HG03135 (cell line): ENCODE measurements around the gene CSTF1.
"Not testable (repeated sequence)": the region's sequence is repeated elsewhere in the genome, so short reads cannot be mapped to it uniquely, and the experiment has no call there.

Experiments
- ATAC-seq: cut with Tn5 transposase; IDR thresholded peaks from one replicate; pipeline ENCODE4 v1.9.1; 2021; ENCODE audit warnings: mild to moderate bottlenecking, moderate library complexity; ENCODE audit not compliant: unreplicated experiment

The CSTF1 gene

DNA sequence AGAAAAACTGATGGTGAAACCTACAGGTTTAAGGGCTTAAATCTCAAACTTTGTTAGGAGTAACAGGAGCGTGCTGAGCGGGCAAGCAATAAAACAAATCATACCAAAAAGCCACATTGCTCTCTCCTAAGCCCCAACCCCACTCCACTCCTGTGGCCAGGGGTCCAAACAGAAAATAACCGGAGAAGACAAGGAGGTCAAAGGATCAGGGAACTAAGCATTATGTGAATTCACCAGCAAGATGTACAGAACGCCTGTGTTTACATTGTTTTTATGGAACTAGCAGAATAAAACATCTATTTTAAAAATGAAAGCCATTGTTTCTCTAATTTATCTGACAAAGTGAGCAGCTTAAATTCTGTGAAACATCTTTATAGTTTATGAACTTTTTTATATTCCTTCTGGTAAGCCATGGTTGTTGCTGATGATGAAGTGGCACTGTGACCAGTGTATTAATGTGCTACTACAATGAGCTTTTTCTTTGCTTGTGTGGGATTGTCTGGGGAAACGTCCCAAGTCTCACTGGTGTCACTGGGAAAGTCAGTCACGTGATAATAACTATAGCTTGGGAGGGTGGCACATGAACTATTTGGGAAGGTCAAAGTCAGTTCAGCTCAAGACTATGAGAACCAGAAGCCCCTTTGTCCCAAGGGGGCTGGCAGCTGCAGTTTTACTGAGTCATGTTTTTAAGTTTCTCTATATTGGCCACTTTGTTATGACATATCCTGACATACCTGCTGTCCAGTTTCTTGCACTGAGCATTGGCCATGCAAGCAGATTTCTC lies 23.9 kb upstream of the CSTF1 start:
- no peak for ATAC-seq

- ATAC-seq, result no peak
These were observed 23.3 kb upstream of the CSTF1 start for GRCh38 chr20:56369179-56369578.

- no peak for ATAC-seq
These were observed 20.5 kb upstream of the CSTF1 start for GRCh38 chr20:56371977-56372376.

- no peak for ATAC-seq
These were observed 19.6 kb upstream of the CSTF1 start for GRCh38 chr20:56372850-56373249.

- no peak for ATAC-seq
These were observed 18.5 kb upstream of the CSTF1 start for GRCh38 chr20:56373942-56374341.

GRCh38 chr20:56376331-56376730 lies 16.1 kb upstream of the CSTF1 start:
- ATAC-seq, result no peak

- no peak for ATAC-seq
These were observed 14.1 kb upstream of the CSTF1 start for GRCh38 chr20:56378386-56378785.

- no peak for ATAC-seq
These were observed 12.1 kb upstream of the CSTF1 start for GRCh38 chr20:56380375-56380774.

GRCh38 chr20:56381501-56381900 lies 10.9 kb upstream of the CSTF1 start:
- ATAC-seq, result no peak

- no peak for ATAC-seq
These were observed 9.7 kb upstream of the CSTF1 start for GRCh38 chr20:56382696-56383095.

GRCh38 chr20:56383334-56383733 lies 9.1 kb upstream of the CSTF1 start:
- ATAC-seq, result no peak

- no peak for ATAC-seq
These were observed 7.3 kb upstream of the CSTF1 start for GRCh38 chr20:56385130-56385529.

- no peak for ATAC-seq
These were observed 6.2 kb upstream of the CSTF1 start for GRCh38 chr20:56386219-56386618.

- ATAC-seq, result no peak
These were observed 3.6 kb upstream of the CSTF1 start for GRCh38 chr20:56388882-56389281.

DNA sequence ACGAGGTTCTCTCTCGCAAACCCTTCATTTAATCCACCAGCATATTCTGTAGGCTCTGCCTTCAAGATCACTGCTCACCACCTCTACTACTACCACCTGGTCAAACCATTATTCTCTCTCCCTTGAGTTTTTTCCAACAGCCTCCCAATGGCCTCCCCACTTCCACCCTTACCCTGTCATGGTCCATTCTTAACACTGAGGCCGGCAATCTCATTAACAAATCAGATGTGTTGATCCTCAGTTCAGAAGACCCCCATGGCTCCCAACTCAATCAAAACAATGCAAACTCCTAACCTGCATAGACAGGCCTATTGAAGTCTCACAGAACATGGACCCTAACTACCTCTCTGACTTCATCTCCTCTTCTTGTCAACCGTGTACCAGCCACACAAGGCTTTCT lies 2.6 kb upstream of the CSTF1 start:
- ATAC-seq, result no peak

- not testable (repeated sequence) for ATAC-seq
These were observed 2.0 kb upstream of the CSTF1 start for GRCh38 chr20:56390396-56390795.

DNA sequence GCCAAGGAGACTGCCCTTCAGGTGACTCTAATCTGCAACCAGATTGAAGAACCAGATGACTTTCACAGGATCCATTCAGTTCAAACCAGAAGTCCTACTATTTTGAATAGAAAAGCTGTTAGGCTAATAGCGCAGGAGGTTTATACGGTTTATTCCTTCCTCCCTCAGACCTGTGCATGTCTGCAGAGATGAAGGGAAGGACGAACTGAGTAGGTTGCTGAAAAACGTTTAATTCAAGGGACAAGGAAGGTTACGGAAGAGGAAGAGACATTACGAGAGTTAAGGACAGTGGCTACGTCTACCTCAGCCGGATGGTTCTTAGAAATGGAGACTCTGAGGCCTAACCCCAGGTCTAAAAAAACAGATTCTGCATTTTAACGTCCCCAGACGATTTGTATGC lies 1.4 kb upstream of the CSTF1 start:
- no peak for ATAC-seq

DNA sequence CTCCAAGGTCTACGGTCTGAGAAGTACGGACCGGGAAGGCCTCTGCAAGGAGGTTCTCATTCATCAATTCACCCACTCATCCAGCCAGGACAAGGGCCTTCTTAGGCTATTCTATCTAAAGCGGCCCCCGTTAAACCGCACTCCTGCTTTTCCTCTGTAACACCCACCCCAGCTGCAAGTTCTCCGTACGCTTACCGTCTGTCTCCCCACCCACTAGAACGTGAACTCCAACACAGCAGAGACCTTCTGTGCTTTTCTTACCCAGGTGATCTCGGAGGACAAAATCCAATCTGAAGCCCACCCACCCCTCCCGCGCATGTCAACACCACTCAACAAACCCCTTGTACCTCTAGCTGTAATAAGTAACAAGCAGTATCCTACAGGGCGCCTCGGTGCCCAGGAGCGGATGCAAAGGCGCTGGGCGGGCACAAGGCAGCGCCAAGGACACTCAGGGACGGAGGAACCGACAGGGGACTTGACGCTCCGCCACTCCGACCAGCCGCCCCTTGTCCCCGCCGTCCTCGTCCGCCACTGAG lies 781 bp upstream of the CSTF1 start:
- ATAC-seq, result peak; percentile 2

DNA sequence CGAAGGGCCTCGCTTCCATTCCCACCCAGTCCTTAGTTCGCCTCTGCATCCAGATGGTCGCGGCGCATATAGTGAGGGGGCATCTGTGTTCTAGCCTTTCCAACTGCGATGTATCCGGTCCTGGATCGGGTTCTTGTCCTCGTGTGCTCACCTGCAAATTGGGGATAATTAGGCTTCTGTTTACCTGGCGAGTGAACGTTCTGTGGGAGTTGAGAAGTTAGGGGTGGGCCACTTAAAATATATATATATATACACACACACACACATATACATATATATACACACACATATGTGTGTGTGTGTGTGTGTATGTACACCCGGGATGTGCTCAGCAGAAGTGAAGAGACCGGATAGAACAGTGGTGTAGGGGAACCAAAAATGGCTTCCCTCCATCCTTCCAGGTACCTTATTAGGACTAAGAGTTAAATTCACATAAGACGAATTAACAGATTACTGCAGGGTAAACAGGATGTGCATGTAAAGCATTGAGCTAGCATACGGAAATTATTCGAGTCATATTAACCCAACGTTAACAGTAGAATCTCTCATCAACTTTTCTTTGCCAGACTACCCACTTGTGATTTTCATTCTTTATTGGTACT lies 537 bp downstream of the CSTF1 start:
- ATAC-seq, result no peak

DNA sequence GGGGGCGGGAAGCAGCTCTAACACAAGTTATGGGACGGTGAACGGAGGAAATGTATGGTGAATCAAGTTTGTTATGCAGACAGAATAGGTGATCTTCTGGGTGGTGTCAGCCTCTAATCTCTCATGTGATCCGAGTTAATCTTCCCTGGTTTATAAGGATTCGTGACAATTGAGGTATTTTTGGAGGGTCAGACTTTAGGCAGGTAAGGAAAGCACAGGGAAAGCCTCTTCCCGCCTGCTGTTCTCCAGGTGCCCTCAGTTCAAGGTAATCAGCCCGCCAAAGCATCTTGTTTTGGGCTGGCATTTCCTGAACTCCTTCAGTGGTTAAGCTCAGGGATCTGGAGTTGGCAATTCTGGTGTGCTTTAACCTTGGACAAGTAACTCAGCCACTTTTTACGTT lies 1.2 kb downstream of the CSTF1 start:
- ATAC-seq, result no peak

DNA sequence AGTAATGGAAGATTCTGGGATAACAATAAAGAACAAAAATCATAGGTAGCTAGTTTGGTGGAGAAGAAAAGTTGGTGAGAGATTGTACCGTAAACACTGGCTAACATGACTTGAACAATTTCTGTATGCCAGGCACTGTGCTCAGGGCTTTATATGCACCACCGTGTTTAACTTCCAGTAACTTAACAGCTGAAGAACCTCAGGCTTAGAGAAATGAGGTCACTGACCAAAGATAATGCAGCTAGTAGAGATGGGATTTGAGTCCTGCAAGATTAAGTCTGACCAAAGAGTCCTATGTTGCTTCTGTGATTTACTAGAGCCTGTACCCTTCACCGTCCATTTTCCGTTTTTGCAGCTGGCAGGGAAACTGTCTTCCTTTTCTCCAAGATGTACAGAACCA lies 2.7 kb downstream of the CSTF1 start:
- no peak for ATAC-seq

DNA sequence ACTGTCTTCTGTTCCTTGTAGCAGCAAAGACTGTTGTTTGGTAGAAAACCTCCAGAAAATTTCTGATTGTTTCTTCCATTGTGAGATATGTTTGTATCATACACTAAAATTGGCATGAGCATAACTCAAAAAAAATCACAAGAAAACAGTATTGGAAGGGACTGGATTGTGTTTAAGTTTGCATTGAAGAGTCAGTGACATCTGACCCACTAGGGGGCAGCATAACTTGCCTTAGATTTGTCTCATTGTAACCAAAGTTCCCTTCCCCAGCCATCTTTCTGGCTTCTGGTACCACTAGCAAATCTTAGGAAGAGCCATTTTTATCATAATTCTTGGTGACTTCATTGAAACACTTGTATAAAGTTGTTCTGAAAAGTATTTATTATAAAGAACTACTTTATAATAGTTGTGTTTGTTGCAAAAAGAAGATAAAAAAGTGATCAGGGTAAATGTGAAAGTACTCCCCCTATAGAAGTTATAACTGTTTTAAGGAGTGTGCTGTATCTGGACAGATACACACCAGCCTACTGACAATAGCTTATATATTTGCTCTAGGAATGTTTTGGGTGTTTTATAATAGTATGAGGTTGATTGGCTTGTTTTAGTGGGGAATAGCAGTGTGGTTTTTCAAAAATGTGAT lies 7.7 kb downstream of the CSTF1 start:
- ATAC-seq, result peak; percentile 64
